ENCODE results near the gene PPARA. TPM values are rescaled to one million over a fixed set of nuclear protein-coding genes. Genes with fewer than 3 reads are reported as not detected.
A peak's percentile ranks its signal among the peaks of the same experiment; 100 is the strongest.

PPARA gene
- total and polyA plus RNA-seq, 2 of the 4 experiments (the other 2 are of a cell fraction) = 3.1 to 7.0 TPM

GRCh38 chr22:46251266-46251665, 100.9 kb downstream of the PPARA start:
- H2BK120ac ChIP-seq (ENCODE audit: low read depth, low read length) = no peak overlapping the region
- peak overlapping the region; percentile 89 to 91; a peak in 2 of 4 replicates for H4K8ac ChIP-seq (ENCODE audit: low read depth in 2 of 2, low read length in 2 of 2)
- DNase-seq (no peak), ATAC-seq (ENCODE audit: low read depth) (no peak)
- in situ Hi-C loops (cut with MboI; ENCODE audit: low sequenced_read_pairs) (no loop called here), intact Hi-C loops (cut with micrococcal nuclease) (no loop called here), dilution Hi-C loops (cut with HindIII; ENCODE audit: low sequenced_read_pairs, unreplicated experiment) (no loop called here)
- TF ChIP-seq CTCF (conservative IDR thresholded peaks at IDR 0.05; ENCODE audit: low read depth, low read length) = no peak
- peak overlapping the region; percentile 75; the same call in 1 of the 2 replicates for H3K9ac ChIP-seq (ENCODE audit: low read depth, low read length)
- no peaks in the 10 kb centered on the region for H3K9me3 ChIP-seq (ENCODE audit: control insufficient read depth, insufficient read depth, low read length)
- H2BK20ac ChIP-seq (ENCODE audit: low read depth, low read length) = no peak overlapping the region
- no peak overlapping the region for H3K14ac ChIP-seq (replicated peaks; ENCODE audit: low read depth, low read length)
- H3K36me3 ChIP-seq (ENCODE audit: control insufficient read depth, insufficient read depth, low read length) = peaks cover 3% of the 10 kb centered on the region; the same call in 1 of the 2 replicates
- H2AK9ac ChIP-seq (replicated peaks; ENCODE audit: low read depth, low read length, poor library complexity) = no peak overlapping the region
- H3K79me1 ChIP-seq (ENCODE audit: low read depth in 1 of 2, low read length in 2 of 2) = peaks cover 15 to 38% of the 10 kb centered on the region in 2 experiments
- H3K4ac ChIP-seq (ENCODE audit: low read depth, low read length) = peak overlapping the region; percentile 72; the same call in 1 of the 2 replicates
- no peak overlapping the region for H3K56ac ChIP-seq (ENCODE audit: extremely low read depth, insufficient read depth, low read length)
- no peak overlapping the region for H2BK5ac ChIP-seq (ENCODE audit: low read depth, low read length, poor library complexity, severe bottlenecking)
- no peak overlapping the region for H4K91ac ChIP-seq (ENCODE audit: insufficient read depth, low read depth, low read length)
- H3K4me1 ChIP-seq (ENCODE audit: control insufficient read depth, insufficient read depth, low read length) = peaks cover 6% of the 10 kb centered on the region; the same call in 1 of the 2 replicates
- no peak overlapping the region for H2BK15ac ChIP-seq (ENCODE audit: low read depth, low read length)
- no peaks in the 10 kb centered on the region; the same call in 1 of the 2 replicates for H4K20me1 ChIP-seq (ENCODE audit: insufficient read depth, low read length)
- 0 out of 2 replicates have a peak overlapping the region, but pooled peaks have one; percentile 1 for H3K4me3 ChIP-seq (ENCODE audit: insufficient read depth, low read depth, low read length)
- H2AFZ ChIP-seq (replicated peaks; ENCODE audit: low read length, poor library complexity) = peak overlapping the region; percentile 94
- H2AK5ac ChIP-seq (ENCODE audit: low read depth, low read length) = peak overlapping the region; percentile 75
- H3K18ac ChIP-seq (ENCODE audit: low read depth, low read length) = no peak overlapping the region
- no peak overlapping the region for H3K27ac ChIP-seq (ENCODE audit: insufficient read depth, low read length)
- H3K23ac ChIP-seq (ENCODE audit: low read depth, low read length) = 0 out of 2 replicates have a peak overlapping the region, but pooled peaks have one; percentile 77
- no peak overlapping the region; the same call in 1 of the 2 replicates for H4K5ac ChIP-seq (ENCODE audit: low read depth, low read length)
- no TSS peak for BruUV-seq (replicated peaks)
- peaks cover 23% of the 10 kb centered on the region for H3K9me1 ChIP-seq (ENCODE audit: insufficient read depth, low read length)
- H3K4me2 ChIP-seq (ENCODE audit: low read depth, low read length) = peak overlapping the region; percentile 68
- H3K27me3 ChIP-seq (ENCODE audit: control insufficient read depth, insufficient read depth, low read length) = no peaks in the 10 kb centered on the region
- WGBS, 2 experiments (ENCODE audit: extremely low coverage in 2 of 2, insufficient read length in 1 of 2) = 93% methylated on average over 2 of the region's 7 CpGs; no CpG with 5 or more reads in 1 of the 2 experiments
- ChIA-PET CTCF (no interaction called here), POLR2A (ENCODE audit: unreplicated experiment) (no interaction called here)

Measured in IMR-90 (cell line).